HEK293T (cell line): ENCODE results near the gene GAB4.
"Not testable (repeated sequence)": the region's sequence is repeated elsewhere in the genome, so short reads cannot be mapped to it uniquely, and the experiment has no call there.

Experiments
- FOXA1 ChIP-seq: fragments of 450-650 bp; IDR thresholded peaks from 2 replicates; pipeline ENCODE4 v1.6.1; 2016; ENCODE audit warnings: mild to moderate bottlenecking
- FOXM1 ChIP-seq: fragments of 450-650 bp; IDR thresholded peaks from 2 replicates; pipeline ENCODE4 v1.6.1; 2017; ENCODE audit warnings: mild to moderate bottlenecking, borderline replicate concordance

GRCh38 chr22:17014101-17014440 lies 6.0 kb upstream of the GAB4 start:
- not testable (repeated sequence) for TF ChIP-seq FOXA1, FOXM1
